ENCODE data around the gene HMCN2.
A peak's percentile ranks its signal among the peaks of the same experiment; 100 is the strongest.

The HMCN2 gene

GRCh38 chr9:130351343-130351742 lies 85.8 kb downstream of the HMCN2 start:
- no peak for DNase-seq

- DNase-seq = no peak
Observed at GRCh38 chr9:130352081-130352480, 86.5 kb downstream of the HMCN2 start.

- no peak for DNase-seq
Observed at GRCh38 chr9:130352586-130353285, 87.2 kb downstream of the HMCN2 start.

- DNase-seq = no peak
Observed at GRCh38 chr9:130354378-130354777, 88.8 kb downstream of the HMCN2 start.

- no peak for DNase-seq
Observed at GRCh38 chr9:130354806-130355205, 89.2 kb downstream of the HMCN2 start.

- DNase-seq = no peak
Observed at GRCh38 chr9:130356033-130356432, 90.5 kb downstream of the HMCN2 start.

GRCh38 chr9:130356877-130357584 lies 91.5 kb downstream of the HMCN2 start:
- DNase-seq = no peak

GRCh38 chr9:130358928-130359327 lies 93.4 kb downstream of the HMCN2 start:
- DNase-seq = no peak

GRCh38 chr9:130359819-130360218 lies 94.3 kb downstream of the HMCN2 start:
- DNase-seq = no peak

GRCh38 chr9:130360672-130361071 lies 95.1 kb downstream of the HMCN2 start:
- DNase-seq = no peak

- DNase-seq = no peak
Observed at GRCh38 chr9:130361873-130362362, 96.4 kb downstream of the HMCN2 start.

- DNase-seq = no peak
Observed at GRCh38 chr9:130362691-130363090, 97.1 kb downstream of the HMCN2 start.

GRCh38 chr9:130363755-130364404 lies 98.3 kb downstream of the HMCN2 start:
- no peak for DNase-seq

- DNase-seq = no peak
Observed at GRCh38 chr9:130364619-130365322, 99.2 kb downstream of the HMCN2 start.

- DNase-seq = no peak
Observed at GRCh38 chr9:130365323-130365721, 99.8 kb downstream of the HMCN2 start.

- DNase-seq = no peak
Observed at GRCh38 chr9:130366072-130366471, 100.5 kb downstream of the HMCN2 start.

GRCh38 chr9:130366888-130367550 lies 101.5 kb downstream of the HMCN2 start:
- no peak for DNase-seq

GRCh38 chr9:130368631-130369103 lies 103.1 kb downstream of the HMCN2 start:
- DNase-seq = peak; percentile 47

- no peak for DNase-seq
Observed at GRCh38 chr9:130370226-130370625, 104.7 kb downstream of the HMCN2 start.

- DNase-seq = no peak
Observed at GRCh38 chr9:130371196-130371966, 105.8 kb downstream of the HMCN2 start.

GRCh38 chr9:130372057-130372456 lies 106.5 kb downstream of the HMCN2 start:
- DNase-seq = no peak
